Esophagus (tissue), 2 donors: ENCODE data around the gene PRRT4. TPM values are rescaled to one million over a fixed set of nuclear protein-coding genes. Genes with fewer than 3 reads are reported as not detected.

Experiments used
- H3K27ac ChIP-seq, 2 donors: one replicate each; pipeline ENCODE4 v1.5.1; 2013; ENCODE audit warnings: low read depth in 2 of 2, mild to moderate bottlenecking in 2 of 2, inconsistent platforms in 1 of 2, low read length in 1 of 2, moderate library complexity in 1 of 2
- H3K27me3 ChIP-seq, 2 donors: one replicate each; pipeline ENCODE4 v1.6.1; 2013; ENCODE audit warnings: low read length in 2 of 2, control low read depth in 1 of 2, mild to moderate bottlenecking in 1 of 2; ENCODE audit not compliant: insufficient read depth in 2 of 2, control insufficient read depth in 1 of 2
- H3K36me3 ChIP-seq, 2 donors: one replicate each; pipeline ENCODE4 v1.6.1; 2013; ENCODE audit warnings: low read length in 1 of 2; ENCODE audit not compliant: control insufficient read depth in 2 of 2, insufficient read depth in 2 of 2
- H3K4me1 ChIP-seq, 2 donors: one replicate each; pipeline ENCODE4 v1.6.1; 2013; ENCODE audit warnings: low read length in 1 of 2; ENCODE audit not compliant: control insufficient read depth in 2 of 2, insufficient read depth in 2 of 2
- H3K4me3 ChIP-seq, 2 donors: one replicate each; pipeline ENCODE4 v1.5.1; 2013; ENCODE audit warnings: low read length in 2 of 2, mild to moderate bottlenecking in 2 of 2, low read depth in 1 of 2, moderate library complexity in 1 of 2
- H3K9me3 ChIP-seq, 2 donors: one replicate each; pipeline ENCODE4 v1.6.1; 2013; ENCODE audit warnings: mild to moderate bottlenecking in 2 of 2, low read depth in 1 of 2, low read length in 1 of 2, moderate library complexity in 1 of 2; ENCODE audit not compliant: control insufficient read depth in 2 of 2, insufficient read depth in 1 of 2
- WGBS, 2 donors: extraction: QIAGEN DNeasy Blood & Tissue Kit; methylation state at CpG; one replicate each; pipeline ENCODE4 v1.1.7; 2013; 5-methylcytosine and 5-hydroxymethylcytosine counted together
- polyA plus RNA-seq, 2 donors: library from polyadenylated mRNA; stranded (reverse); fragments of 200-250 nt; gene quantifications; one replicate each; pipeline ENCODE4 v1.2.3, GENCODE V29; 2013
- donor health status: healthy with polysubstance abuse.
- donor health status: Bipolar disorder and iron deficiency.

The PRRT4 gene
- polyA plus RNA-seq, 2 donors: 0.45 to 0.73 TPM

DNA sequence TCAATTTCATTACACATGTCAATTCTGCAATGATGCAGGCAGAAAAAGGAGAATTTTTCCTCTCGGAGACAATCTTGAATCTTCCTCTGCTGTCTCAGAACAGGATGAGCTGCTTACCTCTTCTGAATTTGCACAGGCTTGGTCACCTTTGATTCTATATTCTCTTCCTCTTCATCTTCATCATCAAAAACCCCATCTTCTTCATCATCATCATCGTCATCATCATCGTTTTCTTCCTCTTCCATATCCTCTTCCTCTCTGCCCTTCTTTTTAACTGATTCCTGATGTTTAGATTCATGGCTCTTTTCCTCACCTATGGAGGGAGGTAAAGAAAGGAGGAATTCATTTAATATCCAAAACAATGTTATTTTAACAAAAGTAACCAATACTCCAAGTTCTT is 25.8 kb downstream of the PRRT4 start:
- H3K9me3 ChIP-seq: no peaks in the 10 kb centered on the region
- H3K27me3 ChIP-seq: no peaks in the 10 kb centered on the region
- no peak overlapping the region for H3K4me3 ChIP-seq
- no peak overlapping the region for H3K27ac ChIP-seq
- no peaks in the 10 kb centered on the region for H3K4me1 ChIP-seq
- peaks cover 3 to 5% of the 10 kb centered on the region in 2 donors for H3K36me3 ChIP-seq
- 92% methylated on average over 3 of the region's 3 CpGs for WGBS, 2 donors

- peaks cover 2 to 15% of the 10 kb centered on the region in 2 donors for H3K36me3 ChIP-seq
- no peak overlapping the region for H3K27ac ChIP-seq
- no peak overlapping the region for H3K4me3 ChIP-seq
- H3K27me3 ChIP-seq: no peaks in the 10 kb centered on the region
- no peaks in the 10 kb centered on the region for H3K4me1 ChIP-seq
- H3K9me3 ChIP-seq: peaks cover 0 to 2% of the 10 kb centered on the region in 2 donors
- WGBS, 2 donors: 89 to 90% methylated on average over 9 of the region's 9 CpGs
Measured at GRCh38 chr7:128324368-128324680, 37.2 kb downstream of the PRRT4 start.

DNA sequence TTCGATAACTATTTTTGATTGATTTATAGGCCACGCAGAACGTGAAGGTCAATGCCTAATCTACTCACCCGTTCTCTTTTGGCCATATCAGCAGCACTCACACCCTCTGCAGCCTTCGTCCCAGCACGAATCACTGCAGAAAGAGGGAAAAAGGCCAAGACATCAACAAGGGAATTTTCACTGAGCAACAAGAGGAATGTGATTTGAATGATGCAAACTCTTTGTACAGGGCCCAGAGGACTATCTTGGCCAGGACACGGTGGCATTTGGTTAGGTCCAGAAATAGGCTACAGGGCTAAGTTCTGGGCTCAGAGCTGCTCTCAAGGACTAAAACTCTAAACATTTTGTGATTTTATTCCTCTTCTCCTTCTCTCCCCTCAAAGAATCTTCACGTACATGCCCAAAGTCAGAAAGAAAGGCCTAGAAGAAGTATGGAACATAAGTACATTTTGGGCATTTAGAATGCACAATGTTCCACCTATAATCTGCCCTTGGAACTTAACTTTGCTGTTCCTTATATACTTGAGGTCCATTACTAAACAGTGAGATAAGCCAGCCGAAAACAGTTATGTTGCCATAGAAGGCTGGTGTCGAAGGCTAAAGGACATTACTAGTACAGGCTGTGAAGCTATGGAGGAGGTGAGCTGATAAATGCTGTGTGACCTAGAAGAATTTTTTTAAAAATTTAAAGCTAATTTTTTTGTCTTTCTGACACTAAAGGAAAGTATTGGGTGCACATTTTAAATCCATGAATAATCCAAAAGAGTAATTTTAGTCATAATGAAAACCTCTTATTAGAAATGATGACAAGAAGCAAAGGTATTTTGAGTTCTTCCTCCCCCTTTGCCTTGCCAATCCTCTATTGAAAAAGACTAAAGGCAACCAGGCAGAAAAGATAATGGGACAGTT is 37.8 kb downstream of the PRRT4 start:
- WGBS, 2 donors: 75 to 81% methylated on average over 10 of the region's 10 CpGs
- peaks cover 0 to 2% of the 10 kb centered on the region in 2 donors for H3K9me3 ChIP-seq
- no peaks in the 10 kb centered on the region for H3K4me1 ChIP-seq
- H3K27me3 ChIP-seq: no peaks in the 10 kb centered on the region
- no peak overlapping the region for H3K27ac ChIP-seq
- H3K36me3 ChIP-seq: peaks cover 2 to 15% of the 10 kb centered on the region in 2 donors
- no peak overlapping the region for H3K4me3 ChIP-seq

- no peaks in the 10 kb centered on the region for H3K4me1 ChIP-seq
- H3K36me3 ChIP-seq: peaks cover 2 to 15% of the 10 kb centered on the region in 2 donors
- no peak overlapping the region for H3K27ac ChIP-seq
- H3K4me3 ChIP-seq: no peak overlapping the region
- peaks cover 0 to 2% of the 10 kb centered on the region in 2 donors for H3K9me3 ChIP-seq
- H3K27me3 ChIP-seq: no peaks in the 10 kb centered on the region
Measured at GRCh38 chr7:128323040-128323439, 38.5 kb downstream of the PRRT4 start.

DNA sequence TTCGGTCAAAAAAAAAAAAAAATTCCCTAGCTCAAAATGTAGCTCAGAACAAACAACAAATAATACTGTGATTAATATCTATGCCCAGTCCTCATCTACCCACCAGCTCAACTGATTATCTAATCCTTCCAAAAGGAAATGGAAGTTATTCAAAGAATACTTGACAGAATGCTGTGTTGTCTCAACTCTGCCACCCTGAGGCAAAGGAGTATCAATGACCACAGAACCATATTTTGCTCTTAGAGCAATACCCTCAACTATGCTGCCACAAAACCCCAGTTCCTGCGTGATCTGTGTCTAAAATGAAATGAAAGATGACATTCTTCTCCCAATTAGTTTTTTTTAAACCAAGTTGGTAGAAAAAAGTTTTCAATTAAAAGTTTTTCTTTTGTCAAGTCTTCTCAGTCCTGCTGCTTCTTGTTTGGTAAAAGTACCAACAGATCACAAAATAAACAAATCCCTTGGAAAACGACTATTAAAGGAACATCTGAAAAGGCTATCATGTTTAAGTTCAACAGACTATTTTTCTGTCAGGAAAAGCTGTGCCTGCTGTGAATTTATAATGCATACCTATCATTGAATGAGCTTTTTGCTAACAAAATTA is 39.3 kb downstream of the PRRT4 start:
- Histone ChIP-seq H3K9me3 (peaks cover 0 to 2% of the 10 kb centered on the region in 2 donors), H3K4me3 (no peak overlapping the region), H3K4me1 (no peaks in the 10 kb centered on the region), H3K27me3 (no peaks in the 10 kb centered on the region), H3K36me3 (peaks cover 2 to 20% of the 10 kb centered on the region in 2 donors), H3K27ac (no peak overlapping the region)
- 49 to 54% methylated on average over 3 of the region's 3 CpGs for WGBS, 2 donors

DNA sequence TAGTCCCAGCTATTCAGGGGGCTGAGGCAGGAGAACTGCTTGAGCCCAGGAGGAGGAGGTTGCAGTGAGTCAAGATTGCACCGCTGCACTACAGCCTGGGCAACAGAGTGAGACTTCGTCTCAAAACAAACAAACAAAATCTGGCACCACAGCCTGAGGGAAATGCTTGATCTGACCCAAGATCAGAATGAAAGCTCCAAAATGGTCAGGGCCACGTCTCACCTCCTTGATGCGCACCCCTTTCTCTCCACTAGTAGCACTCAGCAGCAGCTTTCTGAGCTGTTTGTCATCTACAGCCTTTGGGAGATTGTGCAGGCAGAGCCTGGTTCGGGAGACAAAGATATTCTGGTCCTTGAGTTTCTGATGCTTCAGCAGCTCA is 40.5 kb downstream of the PRRT4 start:
- peaks cover 0 to 2% of the 10 kb centered on the region in 2 donors for H3K9me3 ChIP-seq
- 82 to 89% methylated on average over 5 of the region's 5 CpGs for WGBS, 2 donors
- no peaks in the 10 kb centered on the region for H3K4me1 ChIP-seq
- peaks cover 8 to 20% of the 10 kb centered on the region in 2 donors for H3K36me3 ChIP-seq
- H3K27ac ChIP-seq: no peak overlapping the region
- H3K27me3 ChIP-seq: no peaks in the 10 kb centered on the region
- H3K4me3 ChIP-seq: no peak overlapping the region

- WGBS, 2 donors: 79 to 83% methylated on average over 5 of the region's 5 CpGs
- Histone ChIP-seq H3K36me3 (peaks cover 18 to 22% of the 10 kb centered on the region in 2 donors), H3K27me3 (no peaks in the 10 kb centered on the region), H3K9me3 (no peaks in the 10 kb centered on the region), H3K4me1 (no peaks in the 10 kb centered on the region), H3K27ac (no peak overlapping the region), H3K4me3 (no peak overlapping the region)
Measured at GRCh38 chr7:128318691-128319090, 42.8 kb downstream of the PRRT4 start.

DNA sequence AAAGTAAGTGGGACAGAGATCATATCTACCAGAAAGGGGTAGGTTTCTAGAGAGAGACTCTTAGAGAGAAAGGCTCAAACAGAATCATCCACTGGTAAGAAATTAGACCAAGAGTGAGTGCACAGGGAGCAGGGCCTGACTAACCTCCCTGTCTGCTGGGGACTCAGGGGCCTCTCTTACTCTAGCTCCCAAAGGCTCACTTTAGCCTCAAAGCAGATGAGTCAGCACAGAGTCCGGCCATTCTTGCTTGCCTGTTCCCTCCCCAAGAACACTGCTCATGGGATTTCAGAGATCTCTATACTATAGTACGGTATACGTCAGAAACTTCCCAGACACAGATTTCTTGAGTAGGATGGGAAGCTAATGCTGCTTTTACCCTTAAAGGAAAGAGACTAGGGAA is 50.5 kb downstream of the PRRT4 start:
- no peaks in the 10 kb centered on the region for H3K9me3 ChIP-seq
- H3K36me3 ChIP-seq: peaks cover 32 to 35% of the 10 kb centered on the region in 2 donors
- H3K4me3 ChIP-seq: no peak overlapping the region
- H3K27ac ChIP-seq: no peak overlapping the region
- WGBS, 2 donors: 94 to 97% methylated on average over 3 of the region's 3 CpGs
- H3K4me1 ChIP-seq: no peaks in the 10 kb centered on the region
- no peaks in the 10 kb centered on the region for H3K27me3 ChIP-seq

- Histone ChIP-seq H3K27me3 (no peaks in the 10 kb centered on the region), H3K9me3 (no peaks in the 10 kb centered on the region), H3K4me1 (no peaks in the 10 kb centered on the region), H3K27ac (no peak overlapping the region), H3K36me3 (peaks cover 29 to 37% of the 10 kb centered on the region in 2 donors), H3K4me3 (no peak overlapping the region)
- WGBS, 2 donors: 76 to 87% methylated on average over 5 of the region's 5 CpGs
Measured at GRCh38 chr7:128310499-128310898, 51.0 kb downstream of the PRRT4 start.

DNA sequence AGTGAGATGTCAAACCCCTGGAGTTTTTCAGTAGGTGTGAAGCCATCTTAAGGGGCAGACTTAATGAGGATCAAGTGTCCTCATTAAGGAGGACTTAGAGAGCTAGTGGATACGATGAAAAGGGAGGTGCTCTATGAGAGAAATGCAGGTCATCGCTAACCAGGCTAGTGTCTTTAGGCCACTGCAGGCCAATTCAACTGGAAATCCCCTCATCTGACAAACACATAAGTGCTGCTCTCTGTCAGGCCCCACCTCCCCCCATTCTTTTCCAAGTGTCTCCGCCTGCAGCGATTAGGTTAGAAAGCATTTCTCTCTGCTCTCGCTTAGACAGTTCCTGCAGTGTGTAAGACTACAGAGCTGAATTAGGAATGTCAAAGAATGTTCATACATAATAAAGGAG is 51.5 kb downstream of the PRRT4 start:
- 96 to 98% methylated on average over 5 of the region's 5 CpGs for WGBS, 2 donors
- peaks cover 29 to 37% of the 10 kb centered on the region in 2 donors for H3K36me3 ChIP-seq
- no peak overlapping the region for H3K4me3 ChIP-seq
- H3K9me3 ChIP-seq: no peaks in the 10 kb centered on the region
- H3K27me3 ChIP-seq: no peaks in the 10 kb centered on the region
- no peak overlapping the region for H3K27ac ChIP-seq
- H3K4me1 ChIP-seq: no peaks in the 10 kb centered on the region
